GM12873 (cell line): Measurements from ENCODE around the gene PDSS2.

Experiments
- CTCF ChIP-seq: IDR thresholded peaks from 2 replicates; pipeline ENCODE4 v1.5.1; 2012; ENCODE audit warnings: low read depth, mild to moderate bottlenecking, moderate library complexity, low read length, control low read depth; ENCODE audit not compliant: insufficient read depth; ENCODE audit errors: missing control alignments

The PDSS2 gene

DNA sequence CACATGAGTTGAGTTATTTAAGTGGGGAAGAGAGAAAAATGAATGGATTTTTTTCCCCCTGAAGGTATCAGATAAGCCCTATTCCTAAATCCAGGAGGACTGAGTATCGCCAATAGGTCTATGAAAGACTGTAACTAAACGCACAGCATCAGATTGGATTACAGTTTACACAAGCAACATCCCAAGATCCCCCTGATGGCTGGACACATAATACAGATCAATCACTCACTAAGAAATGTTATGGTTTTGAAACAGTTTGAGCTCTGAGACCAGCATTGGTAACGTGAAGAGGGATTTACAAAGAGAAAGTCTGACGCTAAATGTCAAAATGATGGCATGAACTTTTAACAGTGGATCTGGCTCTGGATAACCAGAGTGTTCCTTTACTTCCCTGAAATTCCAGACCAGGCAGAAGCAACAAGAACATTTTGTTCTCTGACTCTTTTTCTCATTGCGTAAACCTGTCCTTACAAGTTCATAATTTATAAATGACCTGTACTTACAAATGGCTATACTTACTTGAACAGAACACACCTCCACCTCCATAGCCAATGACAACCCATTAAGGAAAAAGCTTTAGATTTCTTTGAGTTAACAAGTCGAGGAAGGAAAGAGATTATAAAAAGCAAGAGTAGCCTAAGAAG lies 212.3 kb downstream of the PDSS2 start:
- no peak for TF ChIP-seq CTCF

DNA sequence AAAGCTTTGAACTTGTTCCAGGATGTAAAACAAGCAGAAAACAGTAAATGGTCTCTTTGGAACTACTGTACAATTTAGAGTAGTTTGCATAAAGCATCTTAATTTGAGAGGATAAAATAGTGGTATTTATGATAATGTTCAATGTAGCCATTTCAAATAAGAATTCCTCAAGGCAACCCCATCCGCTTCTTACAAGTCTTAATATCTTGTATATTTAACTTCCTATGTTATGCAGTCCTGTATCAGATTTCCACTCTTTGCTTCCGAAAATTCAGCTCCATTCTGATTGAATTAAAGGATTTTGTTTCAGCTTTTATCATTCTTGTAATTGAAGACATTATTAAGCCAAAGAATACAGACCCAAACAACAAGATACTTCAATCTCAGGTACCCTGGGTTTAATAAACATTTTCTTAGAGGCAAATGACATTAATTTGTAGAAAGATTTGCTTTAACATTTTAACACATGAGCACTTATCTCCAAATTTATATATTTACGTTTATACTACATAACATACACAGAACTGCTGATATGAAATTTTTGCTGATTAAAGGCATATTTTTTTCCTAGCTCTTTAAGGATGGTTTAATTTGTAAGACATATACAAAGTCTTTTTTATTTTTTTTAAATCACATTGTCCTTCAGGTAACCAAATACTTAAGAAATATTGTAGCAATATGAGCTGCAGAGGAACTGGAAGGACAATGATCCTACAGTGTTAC lies 213.0 kb downstream of the PDSS2 start:
- TF ChIP-seq CTCF: no peak

GRCh38 chr6:107244742-107245480 lies 214.5 kb downstream of the PDSS2 start:
- no peak for TF ChIP-seq CTCF

DNA sequence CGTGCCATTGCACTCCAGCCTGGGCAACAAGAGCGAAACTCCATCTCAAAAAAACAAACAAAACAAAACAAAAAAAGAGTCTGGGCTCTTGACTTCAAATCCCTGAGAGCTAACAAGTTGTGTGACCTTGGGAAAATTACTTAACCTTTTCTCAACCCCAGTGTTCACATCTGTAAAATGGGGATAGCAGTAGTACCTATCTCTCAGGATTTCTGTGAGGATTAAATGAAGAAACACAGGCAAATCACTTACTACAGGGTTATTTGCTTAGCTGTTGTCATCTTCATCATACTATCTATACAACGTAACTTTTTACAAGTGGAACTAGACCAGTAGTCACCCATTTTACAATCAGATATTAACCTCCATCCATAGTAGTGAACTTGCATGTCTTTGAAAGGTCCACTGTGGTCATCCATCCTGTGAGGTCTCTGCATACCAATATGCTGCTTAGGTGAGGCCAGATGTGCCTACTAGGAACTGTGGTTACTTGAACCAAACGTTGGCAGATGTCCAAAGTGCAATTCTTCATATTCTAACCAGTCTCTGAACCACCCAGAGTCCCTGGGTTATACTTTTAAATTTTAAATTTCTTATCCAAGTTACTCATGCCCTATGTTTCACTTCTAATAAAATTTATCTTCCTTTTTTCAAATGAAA lies 215.2 kb downstream of the PDSS2 start:
- no peak for TF ChIP-seq CTCF

GRCh38 chr6:107243471-107243870 lies 215.9 kb downstream of the PDSS2 start:
- no peak for TF ChIP-seq CTCF

DNA sequence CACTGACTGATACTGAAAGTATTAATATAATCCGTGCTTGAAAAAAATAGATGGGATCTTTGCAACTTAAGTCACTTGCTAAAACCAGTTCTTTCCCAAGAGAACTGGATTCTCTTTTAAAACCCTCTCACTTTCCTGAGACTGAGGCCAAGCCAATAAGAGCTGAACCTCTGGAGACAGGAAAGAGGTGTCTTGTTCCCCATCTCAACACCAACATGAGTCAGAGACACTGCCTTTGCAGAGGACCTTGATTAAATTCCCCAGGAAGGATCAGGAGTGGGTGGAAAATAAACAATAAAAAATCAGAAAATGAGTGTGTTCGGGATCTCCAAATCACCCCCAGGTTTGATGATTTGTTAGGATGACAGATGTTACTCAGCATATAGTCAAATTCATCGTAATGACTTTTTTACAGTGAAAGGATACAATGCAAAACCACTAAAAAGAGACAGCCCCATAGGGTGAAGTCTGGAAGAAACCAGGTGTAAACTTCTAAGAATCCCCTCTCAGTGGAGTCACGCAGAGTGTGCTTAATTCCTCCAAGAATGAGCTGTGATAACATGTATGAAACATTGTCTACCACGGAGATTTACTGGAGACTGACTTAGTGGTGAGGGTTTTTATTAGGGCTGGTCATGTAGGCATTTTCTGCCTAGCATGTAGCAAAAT lies 221.2 kb downstream of the PDSS2 start:
- TF ChIP-seq CTCF: no peak

DNA sequence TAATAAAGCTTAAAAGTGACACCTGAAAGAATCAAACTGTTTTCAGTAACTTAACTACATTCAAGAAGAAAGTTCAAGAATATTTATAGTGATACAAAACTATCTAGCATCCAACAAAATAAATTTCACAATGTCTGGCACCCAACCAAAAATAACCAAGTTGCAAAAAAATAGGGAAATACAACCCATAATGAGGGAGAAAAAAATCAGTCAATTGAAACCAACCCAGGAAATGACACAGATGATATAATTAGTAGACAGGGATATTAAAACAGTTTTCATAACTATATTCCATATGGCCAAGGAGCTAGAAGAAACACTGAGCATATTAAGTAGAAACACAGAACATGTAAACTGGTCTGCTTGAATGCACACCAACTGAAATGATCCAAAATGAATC lies 223.9 kb downstream of the PDSS2 start:
- no peak for TF ChIP-seq CTCF
